Dermis lymphatic vessel endothelial cell (primary cell): ENCODE data around the gene SEPHS2. TPM values are rescaled to one million over a fixed set of nuclear protein-coding genes. Genes with fewer than 3 reads are reported as not detected.

Experiments
- total RNA-seq: library from RNA; depleted of rRNA; stranded (reverse); fragments of >200 nt; gene quantifications from 2 replicates; pipeline ENCODE4 v1.2.1, GENCODE V29; 2014

SEPHS2 gene, protein sequence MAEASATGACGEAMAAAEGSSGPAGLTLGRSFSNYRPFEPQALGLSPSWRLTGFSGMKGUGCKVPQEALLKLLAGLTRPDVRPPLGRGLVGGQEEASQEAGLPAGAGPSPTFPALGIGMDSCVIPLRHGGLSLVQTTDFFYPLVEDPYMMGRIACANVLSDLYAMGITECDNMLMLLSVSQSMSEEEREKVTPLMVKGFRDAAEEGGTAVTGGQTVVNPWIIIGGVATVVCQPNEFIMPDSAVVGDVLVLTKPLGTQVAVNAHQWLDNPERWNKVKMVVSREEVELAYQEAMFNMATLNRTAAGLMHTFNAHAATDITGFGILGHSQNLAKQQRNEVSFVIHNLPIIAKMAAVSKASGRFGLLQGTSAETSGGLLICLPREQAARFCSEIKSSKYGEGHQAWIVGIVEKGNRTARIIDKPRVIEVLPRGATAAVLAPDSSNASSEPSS
- 23.4 and 23.7 TPM in 2 replicates for total RNA-seq

DNA sequence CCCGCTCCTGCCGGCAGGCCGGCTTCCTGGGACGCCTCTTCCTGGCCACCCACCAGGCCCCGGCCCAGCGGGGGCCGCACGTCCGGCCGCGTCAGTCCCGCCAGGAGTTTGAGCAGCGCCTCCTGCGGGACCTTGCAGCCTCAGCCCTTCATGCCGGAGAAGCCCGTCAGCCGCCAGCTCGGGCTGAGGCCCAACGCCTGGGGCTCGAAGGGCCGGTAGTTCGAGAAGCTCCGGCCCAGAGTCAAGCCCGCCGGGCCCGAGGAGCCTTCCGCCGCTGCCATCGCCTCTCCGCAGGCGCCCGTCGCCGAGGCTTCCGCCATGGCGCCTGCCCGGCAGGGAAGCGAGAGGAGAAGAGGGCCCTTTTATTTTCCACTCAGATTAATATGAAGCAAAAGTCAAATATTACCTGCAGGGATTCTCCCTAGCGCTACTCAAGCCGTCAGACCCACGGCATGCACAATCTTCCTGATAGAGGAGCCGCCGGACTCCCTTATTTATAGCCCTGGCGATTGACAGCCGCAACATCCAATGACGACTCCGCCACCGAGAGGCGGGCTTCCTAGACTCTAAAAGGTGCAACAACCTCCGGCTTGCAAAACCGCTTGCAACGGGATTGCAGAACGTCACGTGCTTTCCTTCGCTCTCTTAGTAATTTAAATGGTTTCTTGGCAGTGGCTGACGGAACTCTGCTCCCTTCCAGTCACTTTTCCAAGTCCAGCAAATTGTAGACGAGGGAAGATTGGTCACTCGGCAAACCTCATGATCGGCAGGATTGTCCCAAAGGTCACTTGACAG, at the start of gene SEPHS2:
TSS of gene SEPHS2 (minus strand) at position 467 of the 795 bp plus-strand sequence. CDS start at position 320, 147 bp downstream.

DNA sequence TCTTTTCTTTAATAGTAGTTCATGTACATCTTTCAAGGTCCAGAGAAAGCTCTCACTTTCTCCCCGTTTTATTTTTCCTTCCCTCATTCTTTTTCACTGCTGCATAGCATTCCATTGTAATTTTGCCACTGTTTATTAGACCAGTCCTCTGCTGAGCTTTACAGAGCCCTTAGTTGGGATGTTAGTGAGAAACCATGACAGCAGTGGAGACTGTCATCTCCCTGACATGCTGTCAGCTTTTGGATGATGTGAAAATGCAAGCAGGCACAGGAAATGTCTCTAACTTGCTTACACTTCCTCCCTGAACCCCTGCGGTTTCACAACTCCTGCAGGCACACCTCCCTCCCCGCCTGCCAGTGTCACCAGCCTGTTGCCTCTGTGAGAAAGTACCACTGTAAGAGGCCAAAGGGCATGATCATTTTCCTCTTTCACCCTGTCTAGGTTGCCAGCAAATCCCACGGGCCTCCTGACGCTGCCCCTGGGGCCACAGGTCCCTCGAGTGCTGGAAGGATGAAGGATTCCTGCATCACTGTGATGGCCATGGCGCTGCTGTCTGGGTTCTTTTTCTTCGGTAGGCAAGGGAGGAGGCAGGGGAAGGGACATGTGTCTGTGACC, 26.8 kb upstream of the SEPHS2 start, which contains the start of gene ITGAL:
TSS of gene ITGAL (plus strand) at position 415 of the 615 bp plus-strand sequence. CDS start at position 511, 96 bp downstream.

DNA sequence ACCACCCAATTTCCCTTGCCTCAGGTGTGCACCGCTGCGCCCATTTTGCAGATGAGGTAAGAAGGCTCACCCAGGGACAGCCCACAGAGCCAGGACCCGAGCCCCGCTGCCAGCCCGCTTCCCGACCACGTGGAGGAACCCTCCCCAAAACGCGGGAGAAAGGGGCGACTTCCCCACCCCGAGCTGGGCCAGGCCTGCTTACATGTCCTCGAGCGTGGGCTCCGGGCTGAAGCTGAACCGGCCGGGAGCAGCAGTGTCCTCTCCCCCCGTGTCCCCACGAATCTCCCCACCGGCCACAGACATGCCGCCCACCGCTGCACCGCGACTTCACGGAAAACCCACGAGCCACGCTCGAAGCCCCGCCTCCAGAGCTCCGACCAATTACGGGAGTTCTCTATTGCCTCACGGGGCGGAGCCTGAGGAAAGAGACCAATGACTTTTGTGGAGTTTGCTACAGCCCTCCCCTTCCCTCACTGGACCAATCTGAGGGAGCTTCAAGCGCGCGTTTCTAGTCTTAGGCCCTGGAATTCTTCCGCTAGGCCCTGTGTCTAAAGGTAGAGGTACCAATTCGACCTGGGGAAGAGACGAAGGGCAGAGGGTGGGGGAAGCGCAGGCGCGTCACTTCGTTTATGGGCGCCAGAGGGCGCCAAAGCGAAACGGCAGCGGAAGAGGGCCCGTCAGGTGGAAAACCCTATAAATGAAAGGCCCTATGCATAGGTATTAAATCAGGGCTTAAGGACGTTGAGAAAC, 15.8 kb downstream of the SEPHS2 start, which contains the start of gene DCTPP1:
TSS of gene DCTPP1 (minus strand) at position 353 of the 750 bp plus-strand sequence. CDS start at position 303, 50 bp downstream.

DNA sequence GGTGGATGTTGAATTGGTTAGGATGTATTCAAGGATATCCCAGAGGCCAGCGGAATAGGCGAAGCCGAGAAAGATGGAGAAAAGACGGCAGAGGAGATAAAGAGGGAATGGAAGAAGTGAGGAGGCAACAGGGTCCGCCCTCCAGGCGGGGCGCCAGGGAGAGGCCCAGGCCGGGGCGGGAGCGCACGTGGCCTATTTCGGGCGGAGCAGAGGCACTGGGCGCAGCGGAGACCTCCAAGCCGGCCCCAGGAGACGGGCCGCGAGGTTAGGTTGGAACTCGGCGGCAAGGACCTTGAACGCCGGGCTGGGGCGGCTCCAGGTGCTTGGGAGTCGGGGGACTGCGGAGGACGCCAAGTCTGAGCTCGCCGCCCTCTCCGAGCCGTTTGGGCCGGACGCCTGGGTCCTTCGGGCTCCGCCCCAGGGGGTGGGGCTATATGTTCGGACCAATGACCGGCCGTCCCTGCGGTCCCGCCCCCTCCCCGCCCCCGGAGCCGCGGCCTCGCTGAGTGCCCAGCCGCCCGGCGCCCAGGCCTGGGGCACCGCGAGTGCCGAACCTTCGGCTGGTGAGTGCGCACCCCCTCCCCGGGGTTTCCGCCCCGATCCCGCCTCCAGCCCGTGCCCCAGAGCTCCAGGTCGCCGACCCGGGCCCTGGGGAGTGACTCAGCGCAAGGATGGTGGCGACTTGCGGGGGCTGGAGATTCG, 38.4 kb downstream of the SEPHS2 start, which contains the start of gene ZNF771:
TSS of gene ZNF771 (plus strand) at position 505 of the 702 bp plus-strand sequence. CDS start 448 bp downstream, outside the sequence.

DNA sequence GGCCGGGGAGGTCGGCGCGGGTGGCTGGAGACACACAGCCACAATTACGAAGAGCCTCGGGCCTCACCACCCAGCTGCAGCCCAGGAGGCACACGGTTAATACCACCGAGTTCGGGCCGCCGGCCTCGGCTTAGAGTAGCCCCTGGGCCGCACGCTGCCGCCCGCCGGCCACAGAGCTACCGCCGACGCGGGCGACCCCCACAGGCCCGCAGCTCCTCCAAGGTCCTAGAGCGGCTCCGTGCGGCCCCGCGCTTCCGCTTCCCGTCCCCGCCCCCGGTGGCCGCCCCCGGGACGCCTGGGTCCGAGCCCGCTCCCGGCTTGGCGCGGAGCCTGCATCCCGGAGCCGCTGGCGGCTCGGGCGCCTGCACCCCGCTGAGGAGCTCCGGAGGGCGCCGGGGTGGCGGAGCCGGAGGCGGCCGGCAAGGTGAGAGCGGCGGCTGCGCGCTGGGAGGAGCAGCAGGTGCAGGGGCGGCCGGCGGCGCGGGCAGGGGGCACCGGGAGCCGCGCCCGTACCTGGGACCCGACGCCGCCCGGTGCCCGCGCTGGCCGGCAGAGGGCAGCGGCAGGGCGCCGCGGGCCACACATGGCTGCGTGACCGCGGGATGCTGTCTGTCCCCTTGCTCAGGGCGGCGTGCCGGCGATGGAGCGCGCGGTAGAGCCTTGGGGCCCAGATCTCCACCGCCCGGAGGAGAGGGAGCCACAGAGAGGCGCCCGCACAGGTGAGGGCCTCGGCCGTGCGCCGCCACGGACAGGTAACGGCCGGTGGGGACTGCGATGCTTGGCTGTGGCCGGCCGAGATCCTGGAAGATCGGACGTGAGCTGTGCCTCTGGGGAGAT, 50.3 kb downstream of the SEPHS2 start, which contains the start of gene ZNF48:
TSS of gene ZNF48 (plus strand) at position 266 of the 837 bp plus-strand sequence. CDS start at position 641, 375 bp downstream.

Other genes starting within 250 kb of the SEPHS2 start
- gene SULT1A3, start 246.6 kb downstream of the SEPHS2 start, total RNA-seq: 1.5 and 1.9 TPM in 2 replicates
- gene NPIPB13, start 197.4 kb downstream of the SEPHS2 start, total RNA-seq: 0.43 and 2.0 TPM in 2 replicates
- gene CD2BP2, start 90.6 kb downstream of the SEPHS2 start, total RNA-seq: 33.8 and 39.9 TPM in 2 replicates
- 18.0 and 21.6 TPM in 2 replicates for gene TBC1D10B, start 75.4 kb downstream of the SEPHS2 start, total RNA-seq
- gene MYL11, start 71.1 kb downstream of the SEPHS2 start, total RNA-seq: not detected in 2 replicates
- gene SEPTIN1, start 63.3 kb downstream of the SEPHS2 start, total RNA-seq: 0.11 TPM in 1 of 2 replicates, not detected in the other
- gene ZNF48, start 50.5 kb downstream of the SEPHS2 start, total RNA-seq: 11.8 and 19.3 TPM in 2 replicates
- 8.0 and 13.7 TPM in 2 replicates for gene ZNF771, start 38.3 kb downstream of the SEPHS2 start, total RNA-seq
- 95.3 and 120 TPM in 2 replicates for gene DCTPP1, start 15.8 kb downstream of the SEPHS2 start, total RNA-seq
- under 0.01 TPM in 1 of 2 replicates, not detected in the other for gene ITGAL, start 26.9 kb upstream of the SEPHS2 start, total RNA-seq
- 14.8 and 15.3 TPM in 2 replicates for gene ZNF768, start 80.7 kb upstream of the SEPHS2 start, total RNA-seq
- gene ZNF747, start 89.0 kb upstream of the SEPHS2 start, total RNA-seq: 6.8 and 8.1 TPM in 2 replicates
- 3.1 and 4.6 TPM in 2 replicates for gene ZNF764, start 112.5 kb upstream of the SEPHS2 start, total RNA-seq
- gene ZNF688, start 125.8 kb upstream of the SEPHS2 start, total RNA-seq: 5.8 and 9.4 TPM in 2 replicates
- 8.3 and 12.4 TPM in 2 replicates for gene ZNF785, start 139.8 kb upstream of the SEPHS2 start, total RNA-seq
- gene ZNF689, start 164.5 kb upstream of the SEPHS2 start, total RNA-seq: 4.0 and 4.5 TPM in 2 replicates
- 3.8 and 5.5 TPM in 2 replicates for gene PRR14, start 205.1 kb upstream of the SEPHS2 start, total RNA-seq
- 13.9 and 14.2 TPM in 2 replicates for gene FBRS, start 212.6 kb upstream of the SEPHS2 start, total RNA-seq